Naive thymus-derived CD8-positive, alpha-beta T cell (primary cell): ENCODE data around the gene ZNF665. TPM values are rescaled to one million over a fixed set of nuclear protein-coding genes. Genes with fewer than 3 reads are reported as not detected.
"Not testable (repeated sequence)": the region's sequence is repeated elsewhere in the genome, so short reads cannot be mapped to it uniquely, and the experiment has no call there.

Source experiments
- ATAC-seq, 2 donors: fragments of 150-1000 bp; cut with Tn5 transposase in 1 of 2; sonication (Bioruptor Pico), chemical (Tn5 transposase) in 1 of 2; 1 replicate in 1 of 2; 2 replicates in 1 of 2; pipeline ENCODE4 v1.10.0; 2021; ENCODE audit warnings: mild to moderate bottlenecking in 2 of 2, moderate library complexity in 2 of 2
- POLR2A ChIA-PET: fragments of 350-600 bp; sonication (Branson Sonifier 250); formaldehyde crosslinking; loops from one replicate; lab custom pipeline; 2021; ENCODE audit warnings: antibody characterized with exemption; lab: Charles Lee
- DNase-seq, 10 donors: peaks; one replicate each; pipeline versions ENCODE4 v3.0.0 to v3.0.0-alpha.2; 2020 to 2022
- H3K27ac Mint-ChIP-seq, 10 donors: one replicate each; pipeline ENCODE4 v1.8.0; 2020 to 2022; ENCODE audit warnings: mild to moderate bottlenecking in 10 of 10, mixed read lengths in 10 of 10, moderate library complexity in 4 of 10, inconsistent platforms in 1 of 10
- H3K27me3 Mint-ChIP-seq, 5 donors: one replicate each; pipeline ENCODE4 v1.8.0; 2021 to 2022; ENCODE audit warnings: mixed read lengths in 5 of 5
- H3K36me3 Mint-ChIP-seq, 3 donors: one replicate each; pipeline ENCODE4 v1.8.0; 2020 to 2022; ENCODE audit warnings: mixed read lengths in 3 of 3, mild to moderate bottlenecking in 2 of 3, inconsistent platforms in 1 of 3
- H3K4me1 Mint-ChIP-seq, 4 donors: one replicate each; pipeline ENCODE4 v1.8.0; 2021 to 2022; ENCODE audit warnings: mixed read lengths in 4 of 4
- H3K4me3 Mint-ChIP-seq, 10 donors: one replicate each; pipeline ENCODE4 v1.8.0; 2020 to 2022; ENCODE audit warnings: mild to moderate bottlenecking in 10 of 10, mixed read lengths in 10 of 10, moderate library complexity in 6 of 10, inconsistent platforms in 1 of 10
- H3K9me3 Mint-ChIP-seq, 9 donors: one replicate each; pipeline ENCODE4 v1.8.0; 2020 to 2022; ENCODE audit warnings: mixed read lengths in 9 of 9, mild to moderate bottlenecking in 3 of 9, inconsistent platforms in 1 of 9, moderate library complexity in 1 of 9
- polyA plus RNA-seq, 3 donors: library from polyadenylated mRNA; unstranded; fragments of 300-500 nt; fragmentation: Illumina TruSeq; gene quantifications; one replicate each; pipeline ENCODE4 v1.2.3, GENCODE V29; 2021
- total RNA-seq, 8 experiments: library from RNA in 2 of 8; stranded (reverse) in 2 of 8; gene quantifications; one replicate each; pipeline ENCODE4 v1.2.3 and lab custom pipeline; 2021 to 2026

Gene ZNF665
- total and polyA plus RNA-seq, 5 experiments from 2014 or later, result 7.5 to 15.3 (median 10.1) TPM

DNA sequence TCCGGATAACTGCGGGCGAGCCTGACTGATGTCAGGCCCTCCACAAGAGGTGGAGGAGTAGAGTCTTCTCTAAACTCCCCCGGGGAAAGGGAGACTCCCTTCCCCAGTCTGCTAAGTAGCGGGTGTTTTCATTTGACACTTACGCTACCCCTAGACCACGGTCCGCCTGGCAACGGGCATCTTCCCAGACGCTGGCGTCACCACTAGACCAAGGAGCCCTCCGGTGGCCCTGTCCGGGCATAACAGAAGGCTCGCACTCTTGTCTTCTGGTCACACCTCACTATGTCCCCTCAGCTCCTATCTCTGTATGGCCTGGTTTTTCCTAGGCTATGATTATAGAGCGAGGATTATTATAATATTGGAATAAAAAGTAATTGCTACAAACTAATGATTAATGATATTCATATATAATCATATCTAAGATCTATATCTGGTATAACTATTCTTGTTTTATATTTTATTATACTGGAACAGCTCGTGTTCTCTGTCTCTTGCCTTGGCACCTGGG lies 3.4 kb downstream of the ZNF665 start:
- Mint-ChIP-seq H3K9me3 (peaks cover 1 to 51% (median 30%) of the 10 kb centered on the region in 9 donors), H3K4me1 (peaks cover 14 to 30% (median 23%) of the 10 kb centered on the region in 4 donors), H3K36me3 (peaks cover 13 to 41% (median 20%) of the 10 kb centered on the region in 3 donors)
- H3K27ac Mint-ChIP-seq, H3K27me3 Mint-ChIP-seq, POLR2A ChIA-PET, ATAC-seq, H3K4me3 Mint-ChIP-seq, DNase-seq: not testable (repeated sequence)

DNA sequence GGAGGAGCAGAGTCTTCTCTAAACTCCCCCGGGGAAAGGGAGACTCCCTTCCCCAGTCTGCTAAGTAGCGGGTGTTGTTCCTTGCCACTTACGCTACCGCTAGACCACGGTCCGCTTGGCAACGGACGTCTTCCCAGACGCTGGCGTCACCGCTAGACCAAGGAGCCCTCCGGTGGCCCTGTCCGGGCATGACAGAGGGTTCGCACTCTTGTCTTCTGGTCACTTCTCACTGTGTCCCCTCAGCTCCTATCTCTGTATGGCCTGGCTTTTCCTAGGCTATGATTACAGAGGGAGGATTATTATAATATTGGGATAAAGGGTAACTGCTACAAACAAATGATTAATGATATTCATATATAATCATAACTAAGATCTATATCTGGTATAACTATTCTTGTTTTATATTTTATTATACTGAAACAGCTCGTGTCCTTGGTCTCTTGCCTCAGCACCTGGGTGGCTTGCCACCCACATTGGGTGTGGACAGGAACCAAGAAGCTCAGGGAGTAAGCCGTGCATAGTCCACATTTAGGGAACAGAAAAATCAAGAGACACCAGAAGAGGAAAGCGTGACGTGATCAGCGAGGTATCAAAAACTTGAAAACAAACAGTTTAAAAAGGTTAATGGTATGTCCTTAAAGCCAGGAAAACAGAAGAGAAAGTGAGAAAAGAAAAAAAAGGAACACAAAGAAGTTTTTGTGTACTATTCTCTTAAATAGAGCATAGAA lies 7.8 kb downstream of the ZNF665 start:
- Mint-ChIP-seq H3K4me1 (peaks cover 0 to 11% (median 2%) of the 10 kb centered on the region in 4 donors), H3K9me3 (peaks cover 2 to 49% (median 30%) of the 10 kb centered on the region in 9 donors), H3K4me3 (peak overlapping the region in 1 of 10 donors; percentile 63), H3K36me3 (peaks cover 16 to 50% (median 39%) of the 10 kb centered on the region in 3 donors)
- POLR2A ChIA-PET, H3K27me3 Mint-ChIP-seq, DNase-seq, ATAC-seq, H3K27ac Mint-ChIP-seq: not testable (repeated sequence)

GRCh38 chr19:53183146-53183764 lies 9.9 kb downstream of the ZNF665 start:
- ATAC-seq, result no peak
- peaks cover 22 to 56% (median 45%) of the 10 kb centered on the region in 3 donors for H3K36me3 Mint-ChIP-seq

DNA sequence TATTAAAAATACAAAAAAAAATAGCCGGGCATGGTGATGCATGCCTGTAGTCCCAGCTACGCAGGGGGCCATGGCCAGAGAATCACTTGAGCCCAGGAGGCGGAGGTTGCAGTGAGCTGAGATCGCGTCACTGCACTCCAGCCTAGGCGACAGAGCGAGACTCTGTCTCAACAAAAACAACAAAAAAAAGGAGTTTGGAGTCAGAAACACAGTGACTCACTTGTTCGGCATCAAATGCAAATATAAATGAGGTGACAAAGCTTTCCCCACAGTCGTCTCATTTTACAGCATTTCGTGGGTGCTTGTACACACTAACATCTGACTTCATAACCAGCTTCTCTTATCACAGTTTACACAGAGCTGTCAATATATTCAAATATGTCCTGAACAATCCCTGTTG lies 11.0 kb downstream of the ZNF665 start:
- ATAC-seq, result no peak
- Mint-ChIP-seq H3K4me3 (no peak overlapping the region), H3K4me1 (peaks cover 0 to 6% (median 1%) of the 10 kb centered on the region in 4 donors), H3K27me3 (no peaks in the 10 kb centered on the region), H3K27ac (no peak overlapping the region), H3K9me3 (peaks cover 9 to 72% (median 26%) of the 10 kb centered on the region in 9 donors), H3K36me3 (peaks cover 32 to 66% (median 52%) of the 10 kb centered on the region in 3 donors)
- POLR2A ChIA-PET, result no interaction called here
- no peak for DNase-seq

More at GRCh38 chr19:53183146-53183764, 9.9 kb downstream of the ZNF665 start:
- no peak overlapping the region for H3K27ac Mint-ChIP-seq
- no peaks in the 10 kb centered on the region for H3K27me3 Mint-ChIP-seq
- no peak for DNase-seq
- H3K4me3 Mint-ChIP-seq, result no peak overlapping the region
- H3K9me3 Mint-ChIP-seq, result peaks cover 7 to 62% (median 21%) of the 10 kb centered on the region in 9 donors
- POLR2A ChIA-PET, result no interaction called here
- H3K4me1 Mint-ChIP-seq, result peaks cover 0 to 6% (median 1%) of the 10 kb centered on the region in 4 donors

- Mint-ChIP-seq H3K27ac (no peak overlapping the region), H3K4me1 (no peaks in the 10 kb centered on the region), H3K36me3 (peaks cover 44 to 78% (median 51%) of the 10 kb centered on the region in 3 donors), H3K4me3 (no peak overlapping the region), H3K27me3 (no peaks in the 10 kb centered on the region), H3K9me3 (peaks cover 0 to 90% (median 36%) of the 10 kb centered on the region in 9 donors)
- POLR2A ChIA-PET, result no interaction called here
- ATAC-seq, result no peak
- no peak for DNase-seq
Measured at GRCh38 chr19:53177986-53178385, 15.2 kb downstream of the ZNF665 start.

DNA sequence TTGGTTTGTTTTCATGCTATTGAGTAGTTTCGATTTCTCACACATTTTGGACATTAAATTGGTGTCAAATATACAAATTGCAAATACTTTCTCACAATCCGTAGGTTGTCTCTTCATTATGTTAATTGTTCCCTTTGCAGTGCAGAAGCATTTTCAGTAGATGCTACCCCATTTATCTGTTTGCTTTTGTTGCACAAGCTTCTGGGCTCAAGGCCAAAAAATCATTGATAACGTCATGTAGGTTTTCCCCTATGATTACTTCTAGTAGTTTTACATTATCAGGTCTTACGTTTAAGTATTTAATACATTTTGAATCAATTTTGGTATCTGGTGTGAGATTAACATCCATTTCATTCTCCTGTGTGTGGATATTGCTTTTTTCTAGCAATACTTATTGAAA lies 20.3 kb downstream of the ZNF665 start:
- Mint-ChIP-seq H3K4me1 (no peaks in the 10 kb centered on the region), H3K36me3 (peaks cover 15 to 56% (median 44%) of the 10 kb centered on the region in 3 donors), H3K27me3 (no peaks in the 10 kb centered on the region), H3K4me3 (no peak overlapping the region), H3K9me3 (peaks cover 0 to 77% (median 50%) of the 10 kb centered on the region in 9 donors), H3K27ac (no peak overlapping the region)
- POLR2A ChIA-PET, result interaction anchor here (0.7 kb wide), 1 partner anchor 344 kb away, joined by 3 read pairs; no protein-coding TSS in a partner anchor
- DNase-seq, result no peak
- ATAC-seq, result no peak

- DNase-seq (no peak), ATAC-seq (no peak)
- POLR2A ChIA-PET, result no interaction called here
- Mint-ChIP-seq H3K36me3 (peaks cover 6 to 48% (median 36%) of the 10 kb centered on the region in 3 donors), H3K4me1 (no peaks in the 10 kb centered on the region), H3K9me3 (peaks cover 11 to 87% (median 37%) of the 10 kb centered on the region in 9 donors), H3K27me3 (no peaks in the 10 kb centered on the region), H3K27ac (no peak overlapping the region), H3K4me3 (no peak overlapping the region)
Measured at GRCh38 chr19:53165691-53166091, 27.5 kb downstream of the ZNF665 start.

GRCh38 chr19:53161123-53161522 lies 32.0 kb downstream of the ZNF665 start:
- DNase-seq (no peak), ATAC-seq (no peak)
- Mint-ChIP-seq H3K9me3 (peaks cover 21 to 87% (median 44%) of the 10 kb centered on the region in 9 donors), H3K27ac (no peak overlapping the region), H3K4me3 (peak overlapping the region in 3 of 10 donors; percentile 42 to 69 (median 57)), H3K27me3 (no peaks in the 10 kb centered on the region), H3K36me3 (peaks cover 17 to 44% (median 34%) of the 10 kb centered on the region in 3 donors), H3K4me1 (peaks cover 10 to 25% (median 19%) of the 10 kb centered on the region in 4 donors)
- POLR2A ChIA-PET, result no interaction called here

DNA sequence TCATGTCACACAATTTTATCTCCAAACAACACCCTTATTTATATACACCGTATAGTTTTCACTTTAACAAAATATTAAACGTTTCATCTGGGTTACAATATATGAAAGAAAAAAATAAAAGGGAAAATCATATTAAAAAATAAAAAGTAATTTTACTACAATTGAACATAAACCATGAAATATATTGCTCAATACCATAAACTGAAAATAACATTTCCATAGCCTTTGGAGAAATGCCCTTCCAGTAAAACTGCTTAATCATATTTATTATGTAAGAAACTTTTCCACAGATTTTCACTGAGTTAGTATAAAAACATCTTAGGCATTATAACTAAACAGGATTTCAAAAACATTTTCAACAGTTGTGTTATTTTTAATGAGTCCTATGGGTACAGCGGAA lies 32.8 kb downstream of the ZNF665 start:
- peaks cover 10 to 25% (median 19%) of the 10 kb centered on the region in 4 donors for H3K4me1 Mint-ChIP-seq
- no peaks in the 10 kb centered on the region for H3K27me3 Mint-ChIP-seq
- peaks cover 18 to 43% (median 26%) of the 10 kb centered on the region in 3 donors for H3K36me3 Mint-ChIP-seq
- no peak for DNase-seq
- H3K4me3 Mint-ChIP-seq, result peak overlapping the region in 2 of 10 donors; percentile 73 to 84
- H3K27ac Mint-ChIP-seq, result no peak overlapping the region
- peaks cover 13 to 87% (median 36%) of the 10 kb centered on the region in 9 donors for H3K9me3 Mint-ChIP-seq
- ATAC-seq, result no peak
- POLR2A ChIA-PET, result no interaction called here

DNA sequence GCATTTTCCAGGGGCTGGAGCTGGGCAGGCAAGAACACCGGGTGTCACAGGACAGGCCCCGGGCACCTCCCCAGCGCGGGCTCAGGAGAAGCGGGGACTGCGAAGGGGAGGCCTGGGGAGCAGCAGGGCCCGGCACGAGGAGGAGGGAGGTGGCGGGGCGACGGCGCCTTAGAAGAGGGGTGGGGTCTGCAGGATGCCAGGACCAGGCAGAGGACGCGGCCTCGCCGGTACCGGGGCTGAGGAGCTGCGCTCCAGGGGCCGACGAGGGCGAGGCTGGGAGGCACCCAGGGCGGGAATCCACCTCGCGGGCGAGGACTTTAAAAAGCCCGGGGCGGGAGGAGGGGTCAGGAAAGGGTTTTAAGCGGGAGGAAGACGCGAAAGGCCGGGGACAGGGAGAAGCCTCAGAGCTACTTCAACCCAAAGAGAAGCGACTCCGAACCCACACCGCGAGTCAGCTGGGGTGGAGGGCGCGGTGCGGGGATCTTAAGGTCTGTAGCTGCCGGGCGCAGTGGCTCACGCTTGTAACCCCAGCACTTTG lies 35.0 kb downstream of the ZNF665 start:
- ATAC-seq, result peak; percentile 45 to 50
- POLR2A ChIA-PET, result interaction anchor here (0.6 to 1.3 kb wide), 5 partner anchors 14 to 969 kb away, joined by 3 to 7 read pairs (median 3); partner anchors contain the start of gene PPP2R1A
- Mint-ChIP-seq H3K4me1 (peaks cover 10 to 25% (median 20%) of the 10 kb centered on the region in 4 donors), H3K36me3 (peaks cover 36 to 49% (median 37%) of the 10 kb centered on the region in 3 donors), H3K27me3 (no peaks in the 10 kb centered on the region), H3K9me3 (peaks cover 11 to 87% (median 50%) of the 10 kb centered on the region in 9 donors), H3K4me3 (peak overlapping the region; percentile 72 to 92 (median 86)), H3K27ac (peak overlapping the region; percentile 71 to 93 (median 78))
- peak in 6 of 10 donors; percentile 2 to 47 (median 24) for DNase-seq

GRCh38 chr19:53157626-53158025 lies 35.5 kb downstream of the ZNF665 start:
- H3K36me3 Mint-ChIP-seq, result peaks cover 40 to 52% (median 41%) of the 10 kb centered on the region in 3 donors
- peak overlapping the region; percentile 71 to 93 (median 78) for H3K27ac Mint-ChIP-seq
- POLR2A ChIA-PET, result interaction anchor here (1.0 to 1.3 kb wide), 2 partner anchors 53 to 175 kb away, joined by 3 to 4 read pairs; no protein-coding TSS in a partner anchor
- peaks cover 10 to 25% (median 20%) of the 10 kb centered on the region in 4 donors for H3K4me1 Mint-ChIP-seq
- H3K27me3 Mint-ChIP-seq, result no peaks in the 10 kb centered on the region
- peak overlapping the region; percentile 72 to 92 (median 86) for H3K4me3 Mint-ChIP-seq
- DNase-seq, result no peak
- no peak for ATAC-seq
- H3K9me3 Mint-ChIP-seq, result peaks cover 11 to 87% (median 51%) of the 10 kb centered on the region in 9 donors

DNA sequence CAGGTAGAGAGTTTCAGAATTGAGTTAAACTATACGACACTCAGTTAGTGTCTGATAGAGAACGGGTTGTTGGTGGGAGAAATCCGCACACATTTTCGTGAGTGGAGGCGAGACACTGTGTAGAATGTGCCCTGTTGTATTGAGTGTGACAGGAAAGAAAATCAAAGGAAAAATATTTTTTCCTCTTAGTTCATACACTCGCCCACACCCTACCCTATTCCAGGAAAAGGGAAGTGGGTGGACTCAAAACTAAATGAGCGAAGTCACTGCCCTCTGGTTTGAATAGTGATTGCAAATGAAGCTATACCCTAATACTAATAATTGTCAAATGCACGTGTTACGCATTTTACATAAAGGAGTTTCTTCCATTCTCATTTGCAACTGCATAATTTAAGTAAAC lies 36.3 kb downstream of the ZNF665 start:
- H3K4me1 Mint-ChIP-seq, result peaks cover 10 to 25% (median 20%) of the 10 kb centered on the region in 4 donors
- H3K27ac Mint-ChIP-seq, result peak overlapping the region; percentile 71 to 93 (median 73)
- peak overlapping the region; percentile 72 to 92 (median 86) for H3K4me3 Mint-ChIP-seq
- DNase-seq, result no peak
- peaks cover 40 to 57% (median 48%) of the 10 kb centered on the region in 3 donors for H3K36me3 Mint-ChIP-seq
- ATAC-seq, result no peak
- peaks cover 11 to 88% (median 50%) of the 10 kb centered on the region in 9 donors for H3K9me3 Mint-ChIP-seq
- POLR2A ChIA-PET, result no interaction called here
- H3K27me3 Mint-ChIP-seq, result no peaks in the 10 kb centered on the region
